Measurements from ENCODE around the gene OR9Q1.

Gene OR9Q1, protein sequence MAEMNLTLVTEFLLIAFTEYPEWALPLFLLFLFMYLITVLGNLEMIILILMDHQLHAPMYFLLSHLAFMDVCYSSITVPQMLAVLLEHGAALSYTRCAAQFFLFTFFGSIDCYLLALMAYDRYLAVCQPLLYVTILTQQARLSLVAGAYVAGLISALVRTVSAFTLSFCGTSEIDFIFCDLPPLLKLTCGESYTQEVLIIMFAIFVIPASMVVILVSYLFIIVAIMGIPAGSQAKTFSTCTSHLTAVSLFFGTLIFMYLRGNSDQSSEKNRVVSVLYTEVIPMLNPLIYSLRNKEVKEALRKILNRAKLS

DNA sequence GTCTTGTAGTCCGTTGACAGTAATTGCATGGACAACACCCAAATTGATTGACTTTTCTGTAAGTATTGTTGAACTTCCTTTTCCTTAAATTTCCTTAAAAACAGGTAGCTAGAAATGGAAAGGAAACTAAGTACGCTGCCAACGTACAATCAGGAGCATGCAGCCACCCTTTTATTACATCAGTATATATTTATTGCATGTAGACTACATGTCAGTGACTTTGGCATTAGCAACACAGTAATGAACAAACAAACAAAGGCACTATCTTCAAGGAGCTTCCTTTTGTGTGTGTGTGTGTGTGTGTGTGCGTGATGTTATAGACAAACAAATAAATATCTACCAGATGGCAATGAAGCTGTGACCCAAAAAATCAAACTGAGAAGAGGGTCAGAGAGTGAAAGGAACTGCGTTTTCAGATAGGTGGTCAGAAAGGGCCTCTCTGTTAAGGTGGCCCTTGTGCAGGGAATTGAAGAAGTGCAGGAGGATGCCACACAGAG is at the start of gene OR9Q1:
Gene OR9Q1 (plus strand): TSS at position 447 of the 497 bp plus-strand sequence. CDS start 155,564 bp downstream, outside the sequence.
- ChIA-PET POLR2A (no interaction called here), CTCF (no interaction called here)
- no peak within 1 kb of the TSS for H3K27ac ChIP-seq (ENCODE audit: extremely low read depth, low read depth, low read length)
- no peak within 1 kb of the TSS for H3K4me3 ChIP-seq (ENCODE audit: low read depth, low read length)
- H3K36me3 ChIP-seq (ENCODE audit: control insufficient read depth in 2 of 2, insufficient read depth in 1 of 2, low read length in 2 of 2) = no peaks in the 10 kb centered on the region
- H3K4me1 ChIP-seq (ENCODE audit: control insufficient read depth, insufficient read depth, low read length) = no peaks in the 10 kb centered on the region
- no peak for TF ChIP-seq ZBTB7A (tag by site-specific recombination; IDR thresholded peaks at IDR 0.05; ENCODE audit: low read depth)
- no peak for TF ChIP-seq ZNF433 (tag by site-specific recombination; IDR thresholded peaks at IDR 0.05; ENCODE audit: low read depth)
- TF ChIP-seq ZBTB1 (tag by site-specific recombination; IDR thresholded peaks at IDR 0.05) = no peak
- no peak for TF ChIP-seq ZNF114 (tag by site-specific recombination; IDR thresholded peaks at IDR 0.05)
- TF ChIP-seq, protein P1, sequence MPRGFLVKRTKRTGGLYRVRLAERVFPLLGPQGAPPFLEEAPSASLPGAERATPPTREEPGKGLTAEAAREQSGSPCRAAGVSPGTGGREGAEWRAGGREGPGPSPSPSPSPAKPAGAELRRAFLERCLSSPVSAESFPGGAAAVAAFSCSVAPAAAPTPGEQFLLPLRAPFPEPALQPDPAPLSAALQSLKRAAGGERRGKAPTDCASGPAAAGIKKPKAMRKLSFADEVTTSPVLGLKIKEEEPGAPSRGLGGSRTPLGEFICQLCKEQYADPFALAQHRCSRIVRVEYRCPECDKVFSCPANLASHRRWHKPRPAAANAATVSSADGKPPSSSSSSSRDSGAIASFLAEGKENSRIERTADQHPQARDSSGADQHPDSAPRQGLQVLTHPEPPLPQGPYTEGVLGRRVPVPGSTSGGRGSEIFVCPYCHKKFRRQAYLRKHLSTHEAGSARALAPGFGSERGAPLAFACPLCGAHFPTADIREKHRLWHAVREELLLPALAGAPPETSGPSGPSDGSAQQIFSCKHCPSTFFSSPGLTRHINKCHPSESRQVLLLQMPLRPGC (tag by site-specific recombination; IDR thresholded peaks at IDR 0.05) = no peak
- no peak for TF ChIP-seq ZNF548 (tag by site-specific recombination; IDR thresholded peaks at IDR 0.05)
- TF ChIP-seq ZNF426 (tag by site-specific recombination; IDR thresholded peaks at IDR 0.05) = no peak
- TF ChIP-seq, protein P2, sequence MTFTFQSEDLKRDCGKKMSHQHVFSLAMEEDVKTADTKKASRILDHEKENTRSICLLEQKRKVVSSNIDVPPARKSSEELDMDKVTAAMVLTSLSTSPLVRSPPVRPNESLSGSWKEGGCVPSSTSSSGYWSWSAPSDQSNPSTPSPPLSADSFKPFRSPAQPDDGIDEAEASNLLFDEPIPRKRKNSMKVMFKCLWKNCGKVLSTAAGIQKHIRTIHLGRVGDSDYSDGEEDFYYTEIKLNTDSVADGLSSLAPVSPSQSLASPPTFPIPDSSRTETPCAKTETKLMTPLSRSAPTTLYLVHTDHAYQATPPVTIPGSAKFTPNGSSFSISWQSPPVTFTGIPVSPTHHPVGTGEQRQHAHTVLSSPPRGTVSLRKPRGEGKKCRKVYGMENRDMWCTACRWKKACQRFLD (tag by site-specific recombination; IDR thresholded peaks at IDR 0.05) = no peak
- TF ChIP-seq ZNF311 (tag by site-specific recombination; IDR thresholded peaks at IDR 0.05; ENCODE audit: borderline replicate concordance) = no peak
- TF ChIP-seq RBAK (tag by site-specific recombination; IDR thresholded peaks at IDR 0.05) = no peak
- TF ChIP-seq KLF8 (tag by site-specific recombination; IDR thresholded peaks at IDR 0.05) = no peak
- TF ChIP-seq, protein P3, sequence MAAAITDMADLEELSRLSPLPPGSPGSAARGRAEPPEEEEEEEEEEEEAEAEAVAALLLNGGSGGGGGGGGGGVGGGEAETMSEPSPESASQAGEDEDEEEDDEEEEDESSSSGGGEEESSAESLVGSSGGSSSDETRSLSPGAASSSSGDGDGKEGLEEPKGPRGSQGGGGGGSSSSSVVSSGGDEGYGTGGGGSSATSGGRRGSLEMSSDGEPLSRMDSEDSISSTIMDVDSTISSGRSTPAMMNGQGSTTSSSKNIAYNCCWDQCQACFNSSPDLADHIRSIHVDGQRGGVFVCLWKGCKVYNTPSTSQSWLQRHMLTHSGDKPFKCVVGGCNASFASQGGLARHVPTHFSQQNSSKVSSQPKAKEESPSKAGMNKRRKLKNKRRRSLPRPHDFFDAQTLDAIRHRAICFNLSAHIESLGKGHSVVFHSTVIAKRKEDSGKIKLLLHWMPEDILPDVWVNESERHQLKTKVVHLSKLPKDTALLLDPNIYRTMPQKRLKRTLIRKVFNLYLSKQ (tag by site-specific recombination; IDR thresholded peaks at IDR 0.05; ENCODE audit: borderline replicate concordance) = no peak
- TF ChIP-seq, protein P4, sequence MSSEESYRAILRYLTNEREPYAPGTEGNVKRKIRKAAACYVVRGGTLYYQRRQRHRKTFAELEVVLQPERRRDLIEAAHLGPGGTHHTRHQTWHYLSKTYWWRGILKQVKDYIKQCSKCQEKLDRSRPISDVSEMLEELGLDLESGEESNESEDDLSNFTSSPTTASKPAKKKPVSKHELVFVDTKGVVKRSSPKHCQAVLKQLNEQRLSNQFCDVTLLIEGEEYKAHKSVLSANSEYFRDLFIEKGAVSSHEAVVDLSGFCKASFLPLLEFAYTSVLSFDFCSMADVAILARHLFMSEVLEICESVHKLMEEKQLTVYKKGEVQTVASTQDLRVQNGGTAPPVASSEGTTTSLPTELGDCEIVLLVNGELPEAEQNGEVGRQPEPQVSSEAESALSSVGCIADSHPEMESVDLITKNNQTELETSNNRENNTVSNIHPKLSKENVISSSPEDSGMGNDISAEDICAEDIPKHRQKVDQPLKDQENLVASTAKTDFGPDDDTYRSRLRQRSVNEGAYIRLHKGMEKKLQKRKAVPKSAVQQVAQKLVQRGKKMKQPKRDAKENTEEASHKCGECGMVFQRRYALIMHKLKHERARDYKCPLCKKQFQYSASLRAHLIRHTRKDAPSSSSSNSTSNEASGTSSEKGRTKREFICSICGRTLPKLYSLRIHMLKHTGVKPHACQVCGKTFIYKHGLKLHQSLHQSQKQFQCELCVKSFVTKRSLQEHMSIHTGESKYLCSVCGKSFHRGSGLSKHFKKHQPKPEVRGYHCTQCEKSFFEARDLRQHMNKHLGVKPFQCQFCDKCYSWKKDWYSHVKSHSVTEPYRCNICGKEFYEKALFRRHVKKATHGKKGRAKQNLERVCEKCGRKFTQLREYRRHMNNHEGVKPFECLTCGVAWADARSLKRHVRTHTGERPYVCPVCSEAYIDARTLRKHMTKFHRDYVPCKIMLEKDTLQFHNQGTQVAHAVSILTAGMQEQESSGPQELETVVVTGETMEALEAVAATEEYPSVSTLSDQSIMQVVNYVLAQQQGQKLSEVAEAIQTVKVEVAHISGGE (tag by site-specific recombination; conservative IDR thresholded peaks at IDR 0.05; ENCODE audit: low read depth) = no peak
- no peak for TF ChIP-seq ZNF560 (tag by site-specific recombination; IDR thresholded peaks at IDR 0.05; ENCODE audit: borderline replicate concordance)
- TF ChIP-seq ZNF654 (tag by site-specific recombination; IDR thresholded peaks at IDR 0.05; ENCODE audit: low read depth) = no peak
- no peaks in the 10 kb centered on the region for H3K9me3 ChIP-seq (ENCODE audit: control insufficient read depth, insufficient read depth, low read depth, low read length)

DNA sequence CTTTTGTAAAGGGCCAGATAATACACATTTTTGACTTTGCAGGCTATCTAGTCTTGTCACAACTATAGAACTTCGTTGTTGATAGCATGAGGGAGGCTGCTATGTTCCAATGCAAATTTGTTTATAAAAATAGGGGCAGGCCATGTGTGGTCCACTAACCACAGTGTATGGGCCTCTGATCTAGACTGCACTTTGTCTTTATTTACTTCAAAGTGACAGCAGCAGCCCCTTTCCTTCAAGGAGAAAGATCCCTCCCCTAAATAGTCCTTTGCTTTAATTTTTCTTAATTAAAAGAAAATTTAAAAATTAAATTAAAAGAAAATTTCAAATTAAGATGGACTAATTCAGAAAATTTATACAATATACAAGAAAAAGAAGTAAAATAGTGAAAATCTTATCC is 49.5 kb upstream of the OR9Q1 start:
- no peaks in the 10 kb centered on the region for H3K4me1 ChIP-seq (ENCODE audit: control insufficient read depth, insufficient read depth, low read length)
- no peak overlapping the region for H3K27ac ChIP-seq (ENCODE audit: extremely low read depth, low read depth, low read length)
- H3K9me3 ChIP-seq (ENCODE audit: control insufficient read depth, insufficient read depth, low read depth, low read length) = no peaks in the 10 kb centered on the region
- H3K4me3 ChIP-seq (ENCODE audit: low read depth, low read length) = no peak overlapping the region
- ChIA-PET POLR2A (no interaction called here), CTCF (no interaction called here)
- H3K36me3 ChIP-seq (ENCODE audit: control insufficient read depth in 2 of 2, insufficient read depth in 1 of 2, low read length in 2 of 2) = no peaks in the 10 kb centered on the region
- TF ChIP-seq ZNF202 (tag by site-specific recombination; IDR thresholded peaks at IDR 0.05; ENCODE audit: borderline replicate concordance) (no peak), ZNF366 (tag by site-specific recombination; conservative IDR thresholded peaks at IDR 0.05) (no peak), TCF7L2 (IDR thresholded peaks at IDR 0.05; ENCODE audit: borderline replicate concordance, low read depth, low read length) (no peak), ZNF610 (tag by site-specific recombination; IDR thresholded peaks at IDR 0.05; ENCODE audit: borderline replicate concordance) (no peak), ZNF707 (tag by site-specific recombination; IDR thresholded peaks at IDR 0.05) (no peak), ZNF843 (tag by site-specific recombination; IDR thresholded peaks at IDR 0.05) (no peak), ZNF155 (tag by site-specific recombination; IDR thresholded peaks at IDR 0.05) (no peak)
- TF ChIP-seq, protein P5, sequence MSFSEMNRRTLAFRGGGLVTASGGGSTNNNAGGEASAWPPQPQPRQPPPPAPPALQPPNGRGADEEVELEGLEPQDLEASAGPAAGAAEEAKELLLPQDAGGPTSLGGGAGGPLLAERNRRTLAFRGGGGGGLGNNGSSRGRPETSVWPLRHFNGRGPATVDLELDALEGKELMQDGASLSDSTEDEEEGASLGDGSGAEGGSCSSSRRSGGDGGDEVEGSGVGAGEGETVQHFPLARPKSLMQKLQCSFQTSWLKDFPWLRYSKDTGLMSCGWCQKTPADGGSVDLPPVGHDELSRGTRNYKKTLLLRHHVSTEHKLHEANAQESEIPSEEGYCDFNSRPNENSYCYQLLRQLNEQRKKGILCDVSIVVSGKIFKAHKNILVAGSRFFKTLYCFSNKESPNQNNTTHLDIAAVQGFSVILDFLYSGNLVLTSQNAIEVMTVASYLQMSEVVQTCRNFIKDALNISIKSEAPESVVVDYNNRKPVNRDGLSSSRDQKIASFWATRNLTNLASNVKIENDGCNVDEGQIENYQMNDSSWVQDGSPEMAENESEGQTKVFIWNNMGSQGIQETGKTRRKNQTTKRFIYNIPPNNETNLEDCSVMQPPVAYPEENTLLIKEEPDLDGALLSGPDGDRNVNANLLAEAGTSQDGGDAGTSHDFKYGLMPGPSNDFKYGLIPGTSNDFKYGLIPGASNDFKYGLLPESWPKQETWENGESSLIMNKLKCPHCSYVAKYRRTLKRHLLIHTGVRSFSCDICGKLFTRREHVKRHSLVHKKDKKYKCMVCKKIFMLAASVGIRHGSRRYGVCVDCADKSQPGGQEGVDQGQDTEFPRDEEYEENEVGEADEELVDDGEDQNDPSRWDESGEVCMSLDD (tag by site-specific recombination; IDR thresholded peaks at IDR 0.05) = no peak
